Measurements from ENCODE around the gene KCNRG.
"Not testable (repeated sequence)": the region's sequence is repeated elsewhere in the genome, so short reads cannot be mapped to it uniquely, and the experiment has no call there.

KCNRG gene

GRCh38 chr13:50012396-50013169 is 2.7 kb upstream of the KCNRG start:
- DNase-seq = no peak

- DNase-seq = no peak
Measured at GRCh38 chr13:50014386-50014785, 858 bp upstream of the KCNRG start.

GRCh38 chr13:50015750-50016149 is 506 bp downstream of the KCNRG start:
- no peak for DNase-seq

- DNase-seq = no peak
Measured at GRCh38 chr13:50016444-50016843, 1.2 kb downstream of the KCNRG start.

- no peak for DNase-seq
Measured at GRCh38 chr13:50017819-50018218, 2.6 kb downstream of the KCNRG start.

- no peak for DNase-seq
Measured at GRCh38 chr13:50025436-50025835, 10.2 kb downstream of the KCNRG start.

GRCh38 chr13:50026788-50027473 is 11.7 kb downstream of the KCNRG start:
- no peak for DNase-seq

- no peak for DNase-seq
Measured at GRCh38 chr13:50030315-50030714, 15.1 kb downstream of the KCNRG start.

GRCh38 chr13:50033725-50034124 is 18.5 kb downstream of the KCNRG start:
- DNase-seq = no peak

GRCh38 chr13:50037788-50038187 is 22.5 kb downstream of the KCNRG start:
- no peak for DNase-seq

- no peak for DNase-seq
Measured at GRCh38 chr13:50038266-50038665, 23.0 kb downstream of the KCNRG start.

GRCh38 chr13:50052478-50052877 is 37.2 kb downstream of the KCNRG start:
- no peak for DNase-seq

GRCh38 chr13:50053844-50054243 is 38.6 kb downstream of the KCNRG start:
- no peak for DNase-seq

- DNase-seq = no peak
Measured at GRCh38 chr13:50055454-50055853, 40.2 kb downstream of the KCNRG start.

- no peak for DNase-seq
Measured at GRCh38 chr13:50060718-50061117, 45.5 kb downstream of the KCNRG start.

GRCh38 chr13:50062336-50062735 is 47.1 kb downstream of the KCNRG start:
- not testable (repeated sequence) for DNase-seq

- DNase-seq = no peak
Measured at GRCh38 chr13:50065712-50066111, 50.5 kb downstream of the KCNRG start.

GRCh38 chr13:50068508-50068907 is 53.3 kb downstream of the KCNRG start:
- no peak for DNase-seq

- no peak for DNase-seq
Measured at GRCh38 chr13:50069261-50069660, 54.0 kb downstream of the KCNRG start.

GRCh38 chr13:50070186-50070585 is 54.9 kb downstream of the KCNRG start:
- no peak for DNase-seq
